Uterus (tissue), 2 donors: ENCODE data around the gene CDH12.
"Not testable (repeated sequence)": the region's sequence is repeated elsewhere in the genome, so short reads cannot be mapped to it uniquely, and the experiment has no call there.

Source experiments
- POLR2A ChIP-seq, 2 donors: fragments of 450-650 bp; IDR thresholded peaks; one replicate each; pipeline ENCODE4 v1.6.1; 2016; ENCODE audit warnings: antibody characterized with exemption in 2 of 2, mild to moderate bottlenecking in 1 of 2, moderate library complexity in 1 of 2
- TF ChIP-seq, protein P1 (sequence below), 4 experiments: fragments of 200-600 bp in 2 of 4; fragments of 450-650 bp in 2 of 4; sonication (generic) in 2 of 4; IDR thresholded peaks; one replicate each; pipeline ENCODE4 v1.5.1; 2016 to 2019; ENCODE audit warnings: antibody characterized with exemption in 4 of 4, mild to moderate bottlenecking in 2 of 4, moderate library complexity in 1 of 4

GRCh38 chr5:22140418-22140817 is 712.7 kb downstream of the CDH12 start:
- not testable (repeated sequence) for TF ChIP-seq POLR2A (IDR thresholded peaks at IDR 0.05)
- TF ChIP-seq, protein P1, sequence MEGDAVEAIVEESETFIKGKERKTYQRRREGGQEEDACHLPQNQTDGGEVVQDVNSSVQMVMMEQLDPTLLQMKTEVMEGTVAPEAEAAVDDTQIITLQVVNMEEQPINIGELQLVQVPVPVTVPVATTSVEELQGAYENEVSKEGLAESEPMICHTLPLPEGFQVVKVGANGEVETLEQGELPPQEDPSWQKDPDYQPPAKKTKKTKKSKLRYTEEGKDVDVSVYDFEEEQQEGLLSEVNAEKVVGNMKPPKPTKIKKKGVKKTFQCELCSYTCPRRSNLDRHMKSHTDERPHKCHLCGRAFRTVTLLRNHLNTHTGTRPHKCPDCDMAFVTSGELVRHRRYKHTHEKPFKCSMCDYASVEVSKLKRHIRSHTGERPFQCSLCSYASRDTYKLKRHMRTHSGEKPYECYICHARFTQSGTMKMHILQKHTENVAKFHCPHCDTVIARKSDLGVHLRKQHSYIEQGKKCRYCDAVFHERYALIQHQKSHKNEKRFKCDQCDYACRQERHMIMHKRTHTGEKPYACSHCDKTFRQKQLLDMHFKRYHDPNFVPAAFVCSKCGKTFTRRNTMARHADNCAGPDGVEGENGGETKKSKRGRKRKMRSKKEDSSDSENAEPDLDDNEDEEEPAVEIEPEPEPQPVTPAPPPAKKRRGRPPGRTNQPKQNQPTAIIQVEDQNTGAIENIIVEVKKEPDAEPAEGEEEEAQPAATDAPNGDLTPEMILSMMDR (IDR thresholded peaks at IDR 0.05), result not testable (repeated sequence)
